Astrocyte (in vitro differentiated cells and primary cell): ENCODE measurements around the gene GBE1. TPM values are rescaled to one million over a fixed set of nuclear protein-coding genes. Genes with fewer than 3 reads are reported as not detected.

Experiments
- DNase-seq: peaks from one replicate; pipeline ENCODE4 v3.0.0-alpha.2; 2010; ENCODE audit warnings: low read depth
- FAIRE-seq: peaks from 2 replicates; lab custom pipeline; 2011; peaks lifted over from hg19 to GRCh38; lab: Jason Lieb, UNC
- H2AFZ ChIP-seq: 2 replicates; pipeline ENCODE4 v1.6.0; 2012; ENCODE audit warnings: low read depth, low read length, inconsistent platforms
- H3K27ac ChIP-seq: 2 replicates; pipeline ENCODE4 v1.5.1; 2011; ENCODE audit warnings: low read depth, low read length, inconsistent platforms
- H3K27me3 ChIP-seq: 2 replicates; pipeline ENCODE4 v1.6.0; 2011; ENCODE audit warnings: low read length, inconsistent platforms; ENCODE audit not compliant: insufficient read depth
- H3K36me3 ChIP-seq: 2 replicates; pipeline ENCODE4 v1.5.1; 2011; ENCODE audit warnings: low read length, inconsistent platforms; ENCODE audit not compliant: insufficient read depth
- H3K4me1 ChIP-seq: 2 replicates; pipeline ENCODE4 v1.5.1; 2011; ENCODE audit warnings: low read length, inconsistent platforms; ENCODE audit not compliant: insufficient read depth
- H3K4me2 ChIP-seq: 2 replicates; pipeline ENCODE4 v1.6.0; 2012; ENCODE audit warnings: low read length, inconsistent platforms
- H3K4me3 ChIP-seq: 2 replicates; pipeline ENCODE4 v1.5.1; 2011; ENCODE audit warnings: low read depth, mild to moderate bottlenecking, low read length, inconsistent platforms; ENCODE audit not compliant: insufficient read depth
- H3K79me2 ChIP-seq: 2 replicates; pipeline ENCODE4 v1.6.0; 2012; ENCODE audit warnings: mild to moderate bottlenecking, low read length, inconsistent platforms; ENCODE audit not compliant: insufficient read depth
- H3K9ac ChIP-seq: 2 replicates; pipeline ENCODE4 v1.6.0; 2012; ENCODE audit warnings: mild to moderate bottlenecking, low read length, inconsistent platforms
- H3K9me3 ChIP-seq: 2 replicates; pipeline ENCODE4 v1.5.1; 2012; ENCODE audit warnings: low read depth, mild to moderate bottlenecking, low read length, inconsistent platforms; ENCODE audit not compliant: insufficient read depth
- H4K20me1 ChIP-seq: 2 replicates; pipeline ENCODE4 v1.6.0; 2012; ENCODE audit warnings: low read length, inconsistent platforms; ENCODE audit not compliant: insufficient read depth
- H3K27ac Mint-ChIP-seq: one replicate; pipeline ENCODE4 v1.8.0; 2021; ENCODE audit warnings: mild to moderate bottlenecking, mixed read lengths; ENCODE audit not compliant: unreplicated experiment
- H3K27me3 Mint-ChIP-seq: one replicate; pipeline ENCODE4 v1.8.0; 2021; ENCODE audit warnings: low read depth, mixed read lengths; ENCODE audit not compliant: unreplicated experiment
- H3K36me3 Mint-ChIP-seq: one replicate; pipeline ENCODE4 v1.8.0; 2021; ENCODE audit warnings: low read depth, mixed read lengths; ENCODE audit not compliant: unreplicated experiment
- H3K4me1 Mint-ChIP-seq: one replicate; pipeline ENCODE4 v1.8.0; 2021; ENCODE audit warnings: low read depth, mixed read lengths; ENCODE audit not compliant: unreplicated experiment
- H3K4me3 Mint-ChIP-seq: one replicate; pipeline ENCODE4 v1.8.0; 2021; ENCODE audit warnings: mild to moderate bottlenecking, moderate library complexity, mixed read lengths; ENCODE audit not compliant: unreplicated experiment
- H3K9me3 Mint-ChIP-seq: one replicate; pipeline ENCODE4 v1.8.0; 2021; ENCODE audit warnings: mild to moderate bottlenecking, mixed read lengths; ENCODE audit not compliant: unreplicated experiment
- CTCF ChIP-seq: IDR thresholded peaks from 2 replicates; pipeline ENCODE4 v1.5.1; 2011; ENCODE audit warnings: low read depth, mild to moderate bottlenecking, inconsistent platforms, low read length, moderate library complexity; ENCODE audit not compliant: insufficient read depth
- EZH2 ChIP-seq: IDR thresholded peaks from 2 replicates; pipeline ENCODE4 v1.6.1; 2012; ENCODE audit warnings: mild to moderate bottlenecking, low read length, inconsistent platforms; ENCODE audit not compliant: insufficient read depth
- total RNA-seq: library from RNA; stranded (reverse); gene quantifications from 2 replicates; pipeline ENCODE4 v1.2.1, GENCODE V29; 2021

The GBE1 gene
- total RNA-seq, 1 donor from 2014 or later = 58.6 TPM

GRCh38 chr3:81650187-81650586 is 111.3 kb downstream of the GBE1 start:
- H2AFZ ChIP-seq = no peak overlapping the region

GRCh38 chr3:81645248-81645647 is 116.2 kb downstream of the GBE1 start:
- no peaks in the 10 kb centered on the region for H3K36me3 Mint-ChIP-seq
- H3K4me2 ChIP-seq = no peak overlapping the region
- no peak overlapping the region for H3K9ac ChIP-seq
- no peak overlapping the region for H3K4me3 ChIP-seq
- H4K20me1 ChIP-seq = no peaks in the 10 kb centered on the region
- H3K4me1 Mint-ChIP-seq = no peaks in the 10 kb centered on the region
- H3K27me3 ChIP-seq = no peaks in the 10 kb centered on the region
- H3K4me3 Mint-ChIP-seq = no peak overlapping the region
- H3K79me2 ChIP-seq = no peaks in the 10 kb centered on the region
- H3K9me3 Mint-ChIP-seq = no peaks in the 10 kb centered on the region
- DNase-seq = no peak
- no peaks in the 10 kb centered on the region for H3K27me3 Mint-ChIP-seq
- H3K27ac ChIP-seq = no peak overlapping the region
- no peaks in the 10 kb centered on the region for H3K36me3 ChIP-seq
- no peak for FAIRE-seq
- no peaks in the 10 kb centered on the region for H3K9me3 ChIP-seq
- no peaks in the 10 kb centered on the region for H3K4me1 ChIP-seq
- no peak for TF ChIP-seq CTCF
- TF ChIP-seq EZH2 = no peak
- H3K27ac Mint-ChIP-seq = no peak overlapping the region
- H2AFZ ChIP-seq = no peak overlapping the region

More at GRCh38 chr3:81650187-81650586, 111.3 kb downstream of the GBE1 start:
- H3K4me1 ChIP-seq = no peaks in the 10 kb centered on the region
- TF ChIP-seq EZH2 = no peak
- no peak for TF ChIP-seq CTCF
- Mint-ChIP-seq H3K27ac (no peak overlapping the region), H3K36me3 (no peaks in the 10 kb centered on the region), H3K27me3 (no peaks in the 10 kb centered on the region), H3K9me3 (no peaks in the 10 kb centered on the region), H3K4me1 (no peaks in the 10 kb centered on the region), H3K4me3 (no peak overlapping the region)
- no peak for FAIRE-seq
- no peak overlapping the region for H3K4me3 ChIP-seq
- H3K9ac ChIP-seq = no peak overlapping the region
- H4K20me1 ChIP-seq = no peaks in the 10 kb centered on the region
- no peak for DNase-seq
- no peak overlapping the region for H3K4me2 ChIP-seq
- no peaks in the 10 kb centered on the region for H3K36me3 ChIP-seq
- no peaks in the 10 kb centered on the region for H3K9me3 ChIP-seq
- no peaks in the 10 kb centered on the region for H3K27me3 ChIP-seq
- H3K27ac ChIP-seq = no peak overlapping the region
- H3K79me2 ChIP-seq = no peaks in the 10 kb centered on the region

- no peaks in the 10 kb centered on the region for H3K79me2 ChIP-seq
- H3K4me2 ChIP-seq = no peak overlapping the region
- H3K9me3 Mint-ChIP-seq = no peaks in the 10 kb centered on the region
- H3K36me3 ChIP-seq = no peaks in the 10 kb centered on the region
- H3K36me3 Mint-ChIP-seq = peaks cover 5% of the 10 kb centered on the region
- H3K27ac ChIP-seq = no peak overlapping the region
- no peaks in the 10 kb centered on the region for H3K4me1 ChIP-seq
- H4K20me1 ChIP-seq = no peaks in the 10 kb centered on the region
- H3K4me3 Mint-ChIP-seq = no peak overlapping the region
- H3K9me3 ChIP-seq = no peaks in the 10 kb centered on the region
- no peak overlapping the region for H2AFZ ChIP-seq
- FAIRE-seq (no peak), DNase-seq (peak; percentile 22)
- no peaks in the 10 kb centered on the region for H3K4me1 Mint-ChIP-seq
- no peaks in the 10 kb centered on the region for H3K27me3 Mint-ChIP-seq
- TF ChIP-seq CTCF = peak; percentile 29
- no peak for TF ChIP-seq EZH2
- no peaks in the 10 kb centered on the region for H3K27me3 ChIP-seq
- H3K27ac Mint-ChIP-seq = no peak overlapping the region
- H3K9ac ChIP-seq = no peak overlapping the region
- H3K4me3 ChIP-seq = no peak overlapping the region
These were observed 117.7 kb downstream of the GBE1 start for GRCh38 chr3:81643721-81644120.
